Activated CD8-positive, alpha-beta memory T cell treated with anti-CD3 and anti-CD28 coated beads, Interleukin-2, amount 50 U/mL, for 1 hour (primary cell): ENCODE data around the gene FAM236B.
"Not testable (repeated sequence)": the region's sequence is repeated elsewhere in the genome, so short reads cannot be mapped to it uniquely, and the experiment has no call there.

ENCODE experiments used
- DNase-seq: peaks from one replicate; pipeline ENCODE4 v3.0.0-alpha.2; 2020; ENCODE audit errors: extremely low read depth

FAM236B gene

DNA sequence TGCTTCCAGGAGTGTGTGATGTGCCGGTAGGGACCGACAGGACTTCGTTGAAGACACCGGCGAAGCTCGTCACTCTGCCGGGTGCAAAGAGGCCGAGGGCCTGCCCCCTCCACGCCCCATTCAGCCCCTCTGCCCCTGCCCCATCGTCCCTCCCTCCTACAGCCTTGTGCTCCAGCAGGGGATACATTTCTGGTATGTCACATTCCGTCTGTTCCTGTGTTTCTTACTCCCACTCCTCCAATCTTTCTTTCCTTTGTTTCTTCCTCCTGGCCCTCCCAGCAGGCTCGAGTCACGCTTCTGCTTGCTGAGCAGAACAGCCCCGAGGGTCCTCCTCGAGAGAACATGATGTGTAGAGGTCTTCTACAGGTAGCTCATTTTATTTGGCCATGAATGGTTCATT is at the start of gene FAM236B:
Gene FAM236B, minus strand, starts transcription at position 101 of the 400 bp plus-strand sequence. Its CDS starts 100 bp downstream, at position 1.
- DNase-seq, result not testable (repeated sequence)

GRCh38 chrX:72830701-72831100 is 48.2 kb upstream of the FAM236B start:
- DNase-seq, result not testable (repeated sequence)

- not testable (repeated sequence) for DNase-seq
These were observed 25.6 kb upstream of the FAM236B start, which contains the start of gene FAM236D for GRCh38 chrX:72808110-72808509. Gene FAM236D (minus strand): TSS chrX:72808210. CDS start chrX:72808110, 100 bp downstream.

DNA sequence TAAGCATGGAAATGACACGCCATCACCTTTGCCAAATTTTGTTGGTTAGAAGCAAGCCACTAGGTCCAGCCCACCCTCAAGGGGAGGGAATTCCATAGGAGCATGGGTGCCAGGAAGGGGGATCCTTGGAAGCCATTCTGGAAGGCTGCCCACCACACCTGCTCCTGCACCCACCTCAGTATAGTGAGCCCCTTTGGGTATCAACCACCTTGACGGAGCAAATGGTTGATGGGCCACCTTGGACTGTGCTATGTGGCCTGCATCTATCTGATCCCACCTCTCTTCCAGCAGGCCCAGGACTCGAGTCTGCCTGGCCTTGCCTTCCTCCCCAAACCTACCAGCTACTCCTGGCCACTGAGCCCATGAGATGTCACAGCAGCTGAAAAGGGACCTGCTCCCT is 7.9 kb upstream of the FAM236B start:
- DNase-seq, result not testable (repeated sequence)

- DNase-seq, result not testable (repeated sequence)
These were observed 5.7 kb upstream of the FAM236B start for GRCh38 chrX:72788142-72788541.

GRCh38 chrX:72783964-72784363 is 1.5 kb upstream of the FAM236B start:
- DNase-seq, result not testable (repeated sequence)

GRCh38 chrX:72783365-72783936 is 991 bp upstream of the FAM236B start:
- not testable (repeated sequence) for DNase-seq

DNA sequence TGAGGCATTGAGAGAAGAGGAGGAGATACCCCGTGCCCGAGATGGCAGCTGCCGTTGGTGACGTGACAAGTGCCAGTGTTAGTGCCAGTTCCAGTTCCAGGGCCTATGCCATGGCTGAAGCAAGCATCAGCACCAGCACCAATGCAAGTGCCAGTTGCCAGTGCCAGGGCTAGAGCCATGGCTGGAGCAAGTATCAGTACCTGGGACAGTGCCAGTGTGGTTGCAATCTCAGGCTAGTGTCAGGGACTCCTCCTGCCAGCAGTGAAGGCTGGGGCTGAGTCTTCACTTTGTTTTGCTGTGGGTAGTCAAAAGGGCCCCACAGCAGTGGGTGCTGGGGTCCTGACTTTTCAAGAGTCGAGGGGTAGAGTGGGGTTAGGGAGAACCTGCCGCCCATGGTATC is 4.3 kb downstream of the FAM236B start:
- DNase-seq, result not testable (repeated sequence)

DNA sequence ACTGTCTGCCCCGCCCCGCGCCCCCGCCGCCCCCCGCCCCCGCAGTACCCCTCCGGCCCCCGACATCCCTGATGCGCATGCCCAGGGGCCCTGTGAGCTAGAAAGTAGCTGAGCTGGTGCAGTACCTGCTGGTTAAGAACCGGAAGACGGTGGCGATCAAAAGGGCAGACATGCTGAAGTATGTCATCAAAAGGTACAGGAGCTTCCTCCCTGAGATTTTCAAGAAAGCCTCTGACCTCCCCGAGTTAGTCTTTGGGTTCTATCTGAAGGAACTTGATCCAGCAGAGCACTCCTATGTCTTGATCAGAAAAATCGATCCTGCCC is 5.0 kb downstream of the FAM236B start:
- DNase-seq, result not testable (repeated sequence)

- DNase-seq, result not testable (repeated sequence)
These were observed 5.6 kb downstream of the FAM236B start, which contains the start of gene DMRTC1B for GRCh38 chrX:72776653-72777466. Gene DMRTC1B (plus strand): TSS chrX:72776890. CDS start chrX:72845136, 68,246 bp downstream.

- DNase-seq, result not testable (repeated sequence)
These were observed 22.0 kb downstream of the FAM236B start for GRCh38 chrX:72760454-72760853.

GRCh38 chrX:72748545-72748944 is 33.9 kb downstream of the FAM236B start:
- not testable (repeated sequence) for DNase-seq

GRCh38 chrX:72745546-72745945 is 36.9 kb downstream of the FAM236B start:
- not testable (repeated sequence) for DNase-seq

GRCh38 chrX:72735561-72735960 is 46.9 kb downstream of the FAM236B start:
- DNase-seq, result no peak

DNA sequence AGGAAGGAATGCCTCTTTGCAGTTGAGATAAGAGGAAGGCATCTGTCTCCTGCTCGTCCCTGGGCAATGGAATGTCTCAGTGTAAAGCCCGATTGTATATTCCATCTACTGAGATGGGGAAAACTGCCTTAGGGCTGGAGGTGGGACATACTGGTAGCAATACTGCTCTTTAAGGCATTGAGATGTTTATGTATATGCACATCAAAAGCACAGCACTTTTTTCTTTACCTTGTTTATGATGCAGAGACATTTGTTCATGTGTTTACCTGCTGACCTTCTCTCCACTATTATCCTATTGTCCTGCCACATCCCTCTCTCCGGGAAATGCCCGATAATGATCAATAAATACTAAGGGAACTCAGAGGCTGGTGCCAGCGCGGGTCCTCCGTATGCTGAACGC is 48.8 kb downstream of the FAM236B start:
- DNase-seq, result not testable (repeated sequence)
